Nephron progenitor cell (in vitro differentiated cells): Measurements from ENCODE around the gene HDAC4.

Experiments used
- DNase-seq: peaks from one replicate; pipeline ENCODE4 v3.0.0; 2021
- H3K27ac Mint-ChIP-seq: 2 replicates; pipeline ENCODE4 v1.8.0; 2021; ENCODE audit warnings: mild to moderate bottlenecking, moderate library complexity, mixed read lengths
- H3K27me3 Mint-ChIP-seq: 2 replicates; pipeline ENCODE4 v1.8.0; 2021; ENCODE audit warnings: mild to moderate bottlenecking, low read depth, mixed read lengths; ENCODE audit not compliant: poor library complexity
- H3K36me3 Mint-ChIP-seq: 2 replicates; pipeline ENCODE4 v1.8.0; 2021; ENCODE audit warnings: low read depth, mixed read lengths
- H3K4me1 Mint-ChIP-seq: 2 replicates; pipeline ENCODE4 v1.8.0; 2021; ENCODE audit warnings: mixed read lengths
- H3K4me3 Mint-ChIP-seq: 2 replicates; pipeline ENCODE4 v1.8.0; 2021; ENCODE audit warnings: mild to moderate bottlenecking, moderate library complexity, mixed read lengths
- H3K9me3 Mint-ChIP-seq: 2 replicates; pipeline ENCODE4 v1.8.0; 2021; ENCODE audit warnings: mild to moderate bottlenecking, moderate library complexity, mixed read lengths
- TF ChIP-seq, protein P1 (sequence below): fragments of 200-600 bp; sonication (generic); IDR thresholded peaks from 2 replicates; pipeline ENCODE4 v1.5.0; 2021; ENCODE audit warnings: antibody characterized with exemption

The HDAC4 gene

DNA sequence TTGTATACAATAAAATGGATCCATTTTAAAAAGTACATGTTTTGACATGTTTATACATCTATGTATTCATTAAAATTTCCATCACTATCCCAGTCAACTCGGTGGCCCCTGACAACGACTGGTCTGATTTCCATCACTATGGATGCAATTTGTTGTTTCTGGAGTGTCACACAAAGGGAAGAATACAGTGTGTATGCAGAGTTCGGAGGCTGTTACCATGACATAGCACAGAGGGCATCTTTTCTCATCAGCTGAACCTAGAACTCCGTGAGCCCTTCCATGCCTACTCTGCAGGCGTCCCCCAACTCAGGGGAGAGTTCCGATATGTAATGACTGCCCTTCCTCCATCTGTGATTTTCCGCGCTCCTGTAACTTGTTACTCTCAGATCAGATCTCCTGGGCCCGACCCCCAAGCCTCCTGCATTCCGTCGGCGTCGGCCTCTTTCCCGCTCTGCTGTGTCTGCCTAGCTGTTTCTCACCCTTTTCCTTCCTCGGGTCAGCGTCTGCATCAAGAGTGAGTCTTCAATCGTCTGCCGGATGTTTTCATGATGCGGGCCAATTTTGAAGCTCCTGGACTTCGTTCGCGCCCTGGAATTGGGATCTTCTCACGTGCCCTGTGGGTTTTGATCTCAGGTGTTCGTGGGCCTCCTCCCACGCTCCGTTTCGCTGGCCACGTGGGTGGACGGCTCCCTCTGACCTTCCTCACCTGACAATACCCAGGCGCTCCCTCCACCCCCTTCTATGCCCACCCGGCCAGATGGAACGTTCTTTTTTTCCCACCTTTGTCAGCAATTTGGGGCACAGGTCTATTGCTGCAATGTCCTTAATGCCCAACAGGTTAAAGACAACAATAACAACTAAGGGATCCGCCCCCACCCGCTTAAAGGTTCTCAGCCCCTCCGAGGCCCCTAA, 391.9 kb downstream of the HDAC4 start:
- peaks cover 36% of the 10 kb centered on the region for H3K27me3 Mint-ChIP-seq
- H3K4me1 Mint-ChIP-seq: peaks cover 28% of the 10 kb centered on the region
- H3K4me3 Mint-ChIP-seq: no peak overlapping the region
- no peak for DNase-seq
- no peaks in the 10 kb centered on the region for H3K36me3 Mint-ChIP-seq
- no peak overlapping the region for H3K27ac Mint-ChIP-seq
- TF ChIP-seq, protein P1, sequence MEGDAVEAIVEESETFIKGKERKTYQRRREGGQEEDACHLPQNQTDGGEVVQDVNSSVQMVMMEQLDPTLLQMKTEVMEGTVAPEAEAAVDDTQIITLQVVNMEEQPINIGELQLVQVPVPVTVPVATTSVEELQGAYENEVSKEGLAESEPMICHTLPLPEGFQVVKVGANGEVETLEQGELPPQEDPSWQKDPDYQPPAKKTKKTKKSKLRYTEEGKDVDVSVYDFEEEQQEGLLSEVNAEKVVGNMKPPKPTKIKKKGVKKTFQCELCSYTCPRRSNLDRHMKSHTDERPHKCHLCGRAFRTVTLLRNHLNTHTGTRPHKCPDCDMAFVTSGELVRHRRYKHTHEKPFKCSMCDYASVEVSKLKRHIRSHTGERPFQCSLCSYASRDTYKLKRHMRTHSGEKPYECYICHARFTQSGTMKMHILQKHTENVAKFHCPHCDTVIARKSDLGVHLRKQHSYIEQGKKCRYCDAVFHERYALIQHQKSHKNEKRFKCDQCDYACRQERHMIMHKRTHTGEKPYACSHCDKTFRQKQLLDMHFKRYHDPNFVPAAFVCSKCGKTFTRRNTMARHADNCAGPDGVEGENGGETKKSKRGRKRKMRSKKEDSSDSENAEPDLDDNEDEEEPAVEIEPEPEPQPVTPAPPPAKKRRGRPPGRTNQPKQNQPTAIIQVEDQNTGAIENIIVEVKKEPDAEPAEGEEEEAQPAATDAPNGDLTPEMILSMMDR: no peak
- H3K9me3 Mint-ChIP-seq: peaks cover 4% of the 10 kb centered on the region

- Mint-ChIP-seq H3K9me3 (peaks cover 4% of the 10 kb centered on the region), H3K36me3 (no peaks in the 10 kb centered on the region), H3K4me3 (no peak overlapping the region), H3K4me1 (peaks cover 22% of the 10 kb centered on the region), H3K27ac (no peak overlapping the region), H3K27me3 (peaks cover 36% of the 10 kb centered on the region)
- DNase-seq: no peak
- TF ChIP-seq, protein P1: no peak
Measured at GRCh38 chr2:239008004-239008403, 392.8 kb downstream of the HDAC4 start.

DNA sequence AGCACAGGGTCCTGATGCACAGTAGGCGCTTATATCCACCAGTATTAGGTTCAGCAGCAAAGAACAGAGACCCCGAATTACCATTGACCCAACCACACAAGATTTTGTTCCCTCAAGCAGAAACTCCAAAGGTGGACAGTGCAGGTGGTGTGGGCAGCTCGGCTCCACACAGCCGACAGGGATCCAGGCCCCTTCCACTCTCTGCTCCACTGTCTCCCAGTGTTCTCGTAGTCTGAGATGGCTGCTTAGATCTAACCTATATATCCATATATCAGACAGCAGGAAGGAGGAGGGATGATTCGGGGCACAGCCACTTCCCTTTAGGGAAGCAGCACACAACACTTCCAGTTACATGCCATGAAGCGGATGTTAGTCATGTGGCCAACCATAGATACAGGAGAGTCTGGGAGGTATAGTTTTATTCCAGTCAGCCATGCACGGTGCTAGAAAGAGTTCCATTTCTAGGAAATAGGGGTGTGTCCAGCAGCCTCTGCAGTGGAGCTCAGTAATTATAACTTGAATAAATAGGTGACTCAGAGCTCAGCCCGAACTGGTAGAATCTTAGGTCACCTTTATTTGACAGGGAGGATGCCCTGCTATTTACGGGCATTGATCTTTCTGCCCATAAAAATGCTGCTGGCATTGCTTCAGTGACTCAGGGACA, 394.1 kb downstream of the HDAC4 start:
- no peak overlapping the region for H3K4me3 Mint-ChIP-seq
- peaks cover 5% of the 10 kb centered on the region for H3K36me3 Mint-ChIP-seq
- peaks cover 28% of the 10 kb centered on the region for H3K4me1 Mint-ChIP-seq
- peaks cover 35% of the 10 kb centered on the region for H3K27me3 Mint-ChIP-seq
- H3K9me3 Mint-ChIP-seq: peaks cover 16% of the 10 kb centered on the region
- DNase-seq: no peak
- TF ChIP-seq, protein P1: no peak
- H3K27ac Mint-ChIP-seq: no peak overlapping the region

- TF ChIP-seq, protein P1: no peak
- Mint-ChIP-seq H3K36me3 (peaks cover 10% of the 10 kb centered on the region), H3K4me1 (peaks cover 28% of the 10 kb centered on the region), H3K27ac (no peak overlapping the region), H3K27me3 (peaks cover 38% of the 10 kb centered on the region), H3K4me3 (no peak overlapping the region), H3K9me3 (peaks cover 26% of the 10 kb centered on the region)
- DNase-seq: no peak
Measured at GRCh38 chr2:239005586-239005985, 395.2 kb downstream of the HDAC4 start.

DNA sequence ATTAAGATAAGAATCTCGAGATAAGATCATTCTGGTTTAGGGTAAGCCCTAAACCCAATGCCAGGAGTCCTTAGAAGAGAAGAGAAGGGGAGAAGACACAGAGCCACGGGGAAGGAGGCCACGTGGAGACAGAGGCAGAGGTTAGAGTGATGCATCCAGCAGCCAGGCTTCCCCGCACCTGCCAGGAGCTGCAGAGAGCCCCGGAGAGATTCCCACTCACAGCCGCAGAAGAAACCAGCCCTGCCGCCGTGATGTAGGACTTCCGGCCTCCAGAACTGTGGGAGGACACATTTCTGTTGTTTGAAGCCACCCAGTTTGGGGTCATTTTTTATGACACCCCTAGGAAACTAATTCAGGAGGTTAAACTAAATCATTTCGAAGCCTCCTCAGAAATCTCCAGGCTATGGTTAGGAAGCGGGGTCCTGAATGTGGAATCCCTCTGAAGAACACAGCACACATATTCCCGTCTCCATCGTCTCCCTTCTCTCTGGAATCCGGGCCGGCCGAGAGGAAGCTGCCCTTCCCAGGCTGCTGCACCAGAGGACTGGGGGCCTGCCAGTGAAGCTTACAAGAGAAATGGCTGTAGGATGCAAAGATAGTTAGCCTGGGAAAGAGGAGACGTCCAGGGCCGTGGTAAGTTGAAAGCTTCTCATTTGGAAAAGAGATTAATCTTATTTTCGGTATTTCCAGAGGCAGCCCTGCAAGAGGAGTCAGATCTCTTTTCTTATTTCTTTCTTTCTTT, 396.4 kb downstream of the HDAC4 start:
- Mint-ChIP-seq H3K36me3 (peaks cover 10% of the 10 kb centered on the region), H3K27me3 (peaks cover 38% of the 10 kb centered on the region), H3K4me1 (peaks cover 29% of the 10 kb centered on the region), H3K4me3 (no peak overlapping the region), H3K27ac (no peak overlapping the region), H3K9me3 (peaks cover 28% of the 10 kb centered on the region)
- TF ChIP-seq, protein P1: no peak
- no peak for DNase-seq
